T-helper 17 cell (primary cell): ENCODE measurements around the gene SPPL2B. TPM values are rescaled to one million over a fixed set of nuclear protein-coding genes. Genes with fewer than 3 reads are reported as not detected.
A peak's percentile ranks its signal among the peaks of the same experiment; 100 is the strongest.
"Not testable (repeated sequence)": the region's sequence is repeated elsewhere in the genome, so short reads cannot be mapped to it uniquely, and the experiment has no call there.

Source experiments
- ATAC-seq: fragments of 150-1000 bp; cut with Tn5 transposase; 2 replicates; pipeline ENCODE4 v1.10.0; 2021; ENCODE audit warnings: mild to moderate bottlenecking, moderate library complexity
- DNase-seq, 3 donors: peaks; one replicate each; pipeline versions ENCODE4 v3.0.0 to v3.0.0-alpha.2; 2020 to 2021
- H3K9me3 ChIP-seq: one replicate; pipeline ENCODE4 v1.7.0; 2013; ENCODE audit warnings: low read length, mild to moderate bottlenecking; ENCODE audit not compliant: control insufficient read depth, poor library complexity, severe bottlenecking
- H3K27ac Mint-ChIP-seq: one replicate; pipeline ENCODE4 v1.8.0; 2022; ENCODE audit warnings: mild to moderate bottlenecking, moderate library complexity, mixed read lengths
- H3K27me3 Mint-ChIP-seq: one replicate; pipeline ENCODE4 v1.8.0; 2022; ENCODE audit warnings: mixed read lengths
- H3K36me3 Mint-ChIP-seq: one replicate; pipeline ENCODE4 v1.8.0; 2022; ENCODE audit warnings: low read depth, mixed read lengths
- H3K4me1 Mint-ChIP-seq: one replicate; pipeline ENCODE4 v1.8.0; 2022; ENCODE audit warnings: mild to moderate bottlenecking, mixed read lengths
- H3K4me3 Mint-ChIP-seq: one replicate; pipeline ENCODE4 v1.8.0; 2022; ENCODE audit warnings: mild to moderate bottlenecking, moderate library complexity, mixed read lengths
- total RNA-seq, 4 donors: library from RNA in 2 of 4; stranded (reverse) in 2 of 4; gene quantifications; one replicate each; pipeline ENCODE4 v1.2.3 and lab custom pipeline; 2022 to 2026

The SPPL2B gene
- total RNA-seq, 2 donors from 2014 or later: 73.2 to 86.1 TPM

DNA sequence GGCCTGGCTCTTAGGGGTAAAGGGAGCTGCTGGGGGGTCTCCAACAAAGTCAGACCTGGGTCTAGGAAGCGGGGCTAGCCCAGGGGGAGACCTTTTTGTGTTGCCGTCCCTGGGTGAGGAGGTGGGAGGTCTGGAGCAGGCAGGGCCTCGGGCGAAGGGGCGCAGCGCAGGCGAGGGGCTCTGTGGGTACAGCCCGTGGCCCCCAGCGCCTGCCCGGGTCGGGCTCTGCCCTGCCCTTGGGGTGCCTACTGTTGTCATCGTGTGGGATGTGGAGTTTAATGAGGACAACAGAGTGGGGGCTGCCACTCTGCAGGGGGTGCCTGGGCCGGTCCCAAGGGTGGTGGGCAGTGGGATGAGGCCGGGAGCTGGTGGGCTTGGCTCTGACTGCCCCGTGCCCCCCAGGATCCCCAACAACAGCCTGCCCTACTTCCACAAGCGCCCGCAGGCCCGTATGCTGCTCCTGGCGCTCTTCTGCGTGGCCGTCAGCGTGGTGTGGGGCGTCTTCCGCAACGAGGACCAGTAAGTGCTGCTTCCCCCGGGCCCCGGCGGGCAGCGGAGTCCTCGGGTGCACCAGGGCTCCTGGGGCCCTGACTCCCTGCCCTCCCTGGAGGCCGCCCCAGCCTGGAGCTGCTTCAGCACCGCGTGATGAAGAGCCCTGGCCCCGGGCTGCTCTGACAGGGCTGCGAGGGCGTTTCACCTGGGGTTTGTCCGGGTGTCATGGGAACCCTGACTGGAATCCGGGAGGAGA is 12.2 kb downstream of the SPPL2B start:
- H3K27ac Mint-ChIP-seq: no peak overlapping the region
- H3K9me3 ChIP-seq: no peaks in the 10 kb centered on the region
- ATAC-seq (no peak), DNase-seq (no peak)
- peaks cover 2% of the 10 kb centered on the region for H3K36me3 Mint-ChIP-seq
- no peaks in the 10 kb centered on the region for H3K27me3 Mint-ChIP-seq
- H3K4me3 Mint-ChIP-seq: no peak overlapping the region
- peaks cover 10% of the 10 kb centered on the region for H3K4me1 Mint-ChIP-seq

DNA sequence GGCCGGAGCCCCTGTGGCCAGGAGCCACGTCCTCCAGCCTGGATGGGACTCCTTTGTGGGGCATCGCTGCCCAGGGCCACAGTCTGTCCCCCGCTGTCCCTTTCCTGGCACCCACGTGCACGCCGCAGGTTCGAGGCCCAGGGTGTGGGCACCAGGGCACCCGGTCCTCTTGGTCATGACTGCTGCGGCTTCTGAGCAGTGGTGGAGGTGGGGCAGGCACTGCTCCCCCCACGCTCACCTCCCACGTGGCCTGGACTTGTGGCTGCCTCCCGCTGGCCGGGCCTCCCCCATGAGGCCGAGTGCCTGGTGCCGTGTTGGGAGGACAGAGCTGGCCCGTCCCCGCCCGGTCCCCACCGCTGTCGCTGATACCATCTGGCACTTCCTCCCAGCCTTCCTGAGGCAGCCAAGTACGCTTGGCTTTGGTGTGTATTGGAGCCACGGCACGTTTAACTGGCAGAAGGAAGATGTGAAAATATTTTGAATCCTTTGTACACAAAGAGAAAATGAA is 12.8 kb downstream of the SPPL2B start:
- no peaks in the 10 kb centered on the region for H3K27me3 Mint-ChIP-seq
- no peak overlapping the region for H3K4me3 Mint-ChIP-seq
- H3K9me3 ChIP-seq: no peaks in the 10 kb centered on the region
- H3K27ac Mint-ChIP-seq: no peak overlapping the region
- peaks cover 4% of the 10 kb centered on the region for H3K36me3 Mint-ChIP-seq
- H3K4me1 Mint-ChIP-seq: peaks cover 4% of the 10 kb centered on the region
- DNase-seq: no peak
- no peak for ATAC-seq

DNA sequence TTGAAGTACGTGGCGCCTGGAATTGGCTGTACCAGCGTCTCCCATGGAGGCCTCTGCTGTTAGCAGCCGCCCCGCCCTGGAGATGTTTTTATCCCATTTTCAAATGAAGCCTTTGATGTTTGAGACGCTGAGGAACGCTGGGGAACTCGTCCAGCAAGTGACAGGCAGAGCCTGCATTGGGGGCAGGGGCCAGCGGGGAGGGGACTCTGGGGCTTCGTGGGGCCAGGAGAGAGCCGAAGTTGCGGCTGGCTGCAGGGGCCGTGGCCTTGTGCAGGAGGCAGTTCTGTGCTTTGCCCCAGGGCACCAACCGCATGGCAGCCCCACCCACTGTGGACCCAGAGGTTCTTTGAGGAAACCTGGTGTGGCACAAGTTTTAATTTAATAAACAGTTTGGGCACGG is 13.5 kb downstream of the SPPL2B start:
- no peaks in the 10 kb centered on the region for H3K9me3 ChIP-seq
- DNase-seq (no peak), ATAC-seq (no peak)
- no peak overlapping the region for H3K4me3 Mint-ChIP-seq
- H3K36me3 Mint-ChIP-seq: peaks cover 4% of the 10 kb centered on the region
- no peaks in the 10 kb centered on the region for H3K27me3 Mint-ChIP-seq
- no peaks in the 10 kb centered on the region for H3K4me1 Mint-ChIP-seq
- no peak overlapping the region for H3K27ac Mint-ChIP-seq

DNA sequence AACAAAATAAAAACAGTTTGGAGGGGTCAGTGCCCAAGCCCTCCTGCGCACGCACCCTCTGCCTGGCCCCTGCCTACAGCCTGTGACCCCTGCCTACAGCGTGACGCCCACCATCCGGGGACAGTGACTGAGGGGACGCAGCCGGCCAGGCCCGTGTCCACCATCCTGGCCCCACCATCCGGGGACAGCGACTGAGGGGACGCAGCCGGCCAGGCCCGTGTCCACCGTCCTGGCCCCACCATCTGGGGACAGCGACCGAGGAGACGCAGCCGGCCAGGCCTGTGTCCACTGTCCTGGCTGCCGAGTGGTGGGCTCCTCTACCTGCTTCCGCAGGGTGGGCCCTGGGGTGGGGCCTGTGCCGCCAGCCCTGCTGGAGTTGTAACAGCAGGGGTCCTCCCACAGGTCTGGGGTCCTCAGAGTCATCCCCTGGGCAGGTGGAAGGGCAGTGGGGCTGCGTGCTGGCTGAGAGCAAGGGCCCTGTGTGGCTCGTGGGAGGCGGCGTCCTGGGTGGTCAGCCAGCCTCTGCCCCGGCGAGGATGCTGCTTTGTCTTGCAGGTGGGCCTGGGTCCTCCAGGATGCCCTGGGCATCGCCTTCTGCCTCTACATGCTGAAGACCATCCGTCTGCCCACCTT is 14.3 kb downstream of the SPPL2B start:
- H3K4me1 Mint-ChIP-seq: no peaks in the 10 kb centered on the region
- no peak overlapping the region for H3K27ac Mint-ChIP-seq
- ATAC-seq (no peak), DNase-seq (no peak)
- H3K36me3 Mint-ChIP-seq: peaks cover 4% of the 10 kb centered on the region
- H3K27me3 Mint-ChIP-seq: no peaks in the 10 kb centered on the region
- H3K4me3 Mint-ChIP-seq: no peak overlapping the region
- no peaks in the 10 kb centered on the region for H3K9me3 ChIP-seq

DNA sequence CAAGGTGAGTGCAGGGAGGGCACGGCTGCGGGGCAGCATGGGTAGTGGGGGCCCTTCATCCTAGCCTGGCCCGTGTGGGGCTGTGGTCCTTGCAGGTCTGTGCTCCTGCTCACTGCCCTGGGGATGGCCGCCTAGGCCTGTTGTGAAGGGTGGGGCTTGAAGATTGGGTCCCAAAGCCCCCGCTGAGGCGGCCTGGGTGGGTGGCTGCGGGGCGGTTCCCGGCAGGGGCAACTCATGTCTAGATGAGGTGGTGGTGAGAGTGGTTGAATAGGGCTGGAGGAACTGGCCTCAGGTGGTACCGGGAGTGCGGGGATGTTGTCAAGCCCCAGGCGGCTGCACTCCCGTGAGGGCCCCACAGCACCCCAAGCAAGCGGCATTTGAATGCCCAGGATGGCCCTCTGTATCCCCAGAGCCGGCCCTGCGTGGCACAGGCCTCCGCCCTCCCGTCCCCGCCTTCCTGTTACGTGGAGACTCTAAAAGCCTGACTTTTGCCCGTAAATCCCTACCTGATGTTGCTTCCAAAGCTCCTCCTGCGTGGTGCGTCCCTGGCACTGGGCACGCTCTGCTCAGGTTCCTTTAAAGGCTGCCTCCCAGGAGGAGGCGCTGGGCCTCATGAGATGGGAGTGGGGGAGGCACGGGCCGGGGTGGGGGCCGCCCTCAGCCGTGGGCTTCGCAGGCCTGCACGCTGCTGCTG is 15.0 kb downstream of the SPPL2B start:
- H3K9me3 ChIP-seq: no peaks in the 10 kb centered on the region
- peaks cover 4% of the 10 kb centered on the region for H3K36me3 Mint-ChIP-seq
- no peaks in the 10 kb centered on the region for H3K4me1 Mint-ChIP-seq
- no peak overlapping the region for H3K27ac Mint-ChIP-seq
- no peak overlapping the region for H3K4me3 Mint-ChIP-seq
- no peaks in the 10 kb centered on the region for H3K27me3 Mint-ChIP-seq
- no peak for DNase-seq
- no peak for ATAC-seq

DNA sequence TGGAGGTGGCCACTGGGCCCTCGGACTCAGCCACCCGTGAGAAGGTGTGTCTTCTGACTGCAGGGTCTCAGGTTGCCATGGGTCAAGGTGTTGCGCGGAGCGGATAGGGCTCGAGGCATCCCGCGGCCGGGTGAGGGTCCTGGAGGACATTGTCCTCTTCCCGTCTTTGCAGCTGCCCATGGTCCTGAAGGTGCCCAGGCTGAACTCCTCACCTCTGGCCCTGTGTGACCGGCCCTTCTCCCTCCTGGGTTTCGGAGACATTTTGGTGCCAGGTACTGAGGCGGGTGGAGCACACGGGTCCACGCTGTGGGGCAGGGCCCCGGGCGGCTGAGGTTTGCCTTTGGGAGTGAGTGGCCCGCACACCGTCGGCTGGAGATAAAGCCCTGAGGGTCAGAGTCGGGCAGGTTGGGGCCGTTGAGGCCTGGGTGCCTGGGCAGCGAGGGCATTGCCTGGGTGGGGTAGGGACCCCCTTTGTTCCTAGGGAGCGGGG is 15.9 kb downstream of the SPPL2B start:
- H3K4me1 Mint-ChIP-seq: no peaks in the 10 kb centered on the region
- peaks cover 4% of the 10 kb centered on the region for H3K36me3 Mint-ChIP-seq
- no peaks in the 10 kb centered on the region for H3K27me3 Mint-ChIP-seq
- no peaks in the 10 kb centered on the region for H3K9me3 ChIP-seq
- DNase-seq (no peak), ATAC-seq (no peak)
- no peak overlapping the region for H3K4me3 Mint-ChIP-seq
- H3K27ac Mint-ChIP-seq: no peak overlapping the region

DNA sequence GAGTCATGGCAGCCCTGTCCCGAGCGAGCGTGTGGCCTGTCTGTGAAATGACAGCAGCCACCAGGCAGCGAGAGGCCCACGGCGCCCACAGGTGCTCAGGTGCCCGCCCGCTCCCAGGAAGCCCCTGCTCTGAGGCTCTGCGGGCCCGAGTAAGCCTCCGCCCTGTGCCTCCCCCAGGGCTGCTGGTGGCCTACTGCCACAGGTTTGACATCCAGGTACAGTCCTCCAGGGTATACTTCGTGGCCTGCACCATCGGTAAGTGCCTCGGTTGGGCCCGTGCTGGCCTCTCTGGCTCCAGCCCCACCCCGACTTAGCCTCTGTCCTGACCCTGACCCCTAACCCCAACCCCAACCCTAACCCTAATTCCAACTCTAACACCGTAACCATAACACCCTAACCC is 16.6 kb downstream of the SPPL2B start:
- DNase-seq (no peak), ATAC-seq (no peak)
- Mint-ChIP-seq H3K4me3 (no peak overlapping the region), H3K27me3 (no peaks in the 10 kb centered on the region), H3K27ac (peak overlapping the region; percentile 32), H3K4me1 (no peaks in the 10 kb centered on the region), H3K36me3 (peaks cover 4% of the 10 kb centered on the region)
- H3K9me3 ChIP-seq: no peaks in the 10 kb centered on the region

DNA sequence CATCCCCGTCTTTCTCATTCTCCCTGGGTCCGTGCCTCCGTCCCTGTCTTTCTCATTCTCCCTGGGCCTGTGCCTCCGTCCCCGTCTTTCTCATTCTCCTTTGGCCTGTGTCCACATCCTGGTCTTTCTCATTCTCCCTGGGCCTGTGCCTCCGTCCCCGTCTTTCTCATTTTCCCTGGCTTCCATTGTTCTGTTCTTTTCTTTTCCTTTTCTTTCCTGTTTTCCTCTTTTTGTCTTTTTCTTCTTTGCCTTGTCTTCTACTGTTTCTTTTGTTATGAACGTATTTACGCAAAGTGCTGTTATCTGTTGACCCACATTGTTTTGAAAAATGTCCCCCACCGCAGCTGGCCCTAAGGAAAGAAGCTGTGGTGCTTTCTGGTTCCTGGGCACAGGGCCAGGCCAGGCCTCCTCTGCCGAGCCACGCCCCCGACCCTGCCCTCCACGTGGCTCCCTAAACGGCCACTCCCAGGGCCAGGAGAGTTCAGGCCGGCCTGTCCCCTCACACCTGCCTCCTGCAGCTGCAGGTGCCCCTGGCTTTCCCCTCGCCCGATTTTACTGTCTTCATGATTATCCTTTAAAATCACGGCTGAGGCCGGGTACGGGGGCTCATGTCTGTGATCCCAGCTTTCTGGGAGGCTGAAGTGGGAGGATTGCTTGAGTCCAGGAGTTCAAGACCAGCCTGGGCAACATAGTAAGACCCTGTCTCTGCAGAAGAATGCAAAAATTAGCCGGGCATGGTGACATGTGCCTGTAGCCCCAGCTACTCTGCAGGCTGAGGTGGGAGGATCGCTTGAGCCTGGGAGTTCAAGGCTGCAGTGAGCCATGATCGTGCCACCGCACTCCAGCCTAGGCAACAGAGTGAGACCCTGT is 17.5 kb downstream of the SPPL2B start:
- Mint-ChIP-seq H3K4me3 (no peak overlapping the region), H3K27me3 (no peaks in the 10 kb centered on the region), H3K27ac (peak overlapping the region; percentile 32), H3K36me3 (peaks cover 4% of the 10 kb centered on the region), H3K4me1 (no peaks in the 10 kb centered on the region)
- no peaks in the 10 kb centered on the region for H3K9me3 ChIP-seq
- no peak for DNase-seq
- no peak for ATAC-seq

DNA sequence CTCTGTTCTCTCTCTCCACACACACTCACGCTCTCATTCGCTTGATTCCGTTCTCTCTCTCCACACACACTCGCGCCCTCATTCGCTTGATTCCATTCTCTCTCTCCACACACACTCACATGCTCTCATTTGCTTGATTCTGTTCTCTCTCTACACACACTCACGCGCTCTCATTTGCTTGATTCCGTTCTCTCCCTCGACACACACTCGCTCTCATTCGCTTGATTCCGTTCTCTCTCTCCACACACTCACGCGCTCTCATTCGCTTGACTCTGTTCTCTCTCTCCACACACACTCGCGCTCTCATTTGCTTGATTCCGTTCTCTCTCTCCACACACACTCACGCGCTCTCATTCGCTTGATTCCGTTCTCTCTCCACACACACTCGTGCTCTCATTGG is 21.3 kb downstream of the SPPL2B start:
- H3K27ac Mint-ChIP-seq, H3K4me1 Mint-ChIP-seq, DNase-seq, ATAC-seq, H3K9me3 ChIP-seq, H3K36me3 Mint-ChIP-seq, H3K27me3 Mint-ChIP-seq, H3K4me3 Mint-ChIP-seq: not testable (repeated sequence)

DNA sequence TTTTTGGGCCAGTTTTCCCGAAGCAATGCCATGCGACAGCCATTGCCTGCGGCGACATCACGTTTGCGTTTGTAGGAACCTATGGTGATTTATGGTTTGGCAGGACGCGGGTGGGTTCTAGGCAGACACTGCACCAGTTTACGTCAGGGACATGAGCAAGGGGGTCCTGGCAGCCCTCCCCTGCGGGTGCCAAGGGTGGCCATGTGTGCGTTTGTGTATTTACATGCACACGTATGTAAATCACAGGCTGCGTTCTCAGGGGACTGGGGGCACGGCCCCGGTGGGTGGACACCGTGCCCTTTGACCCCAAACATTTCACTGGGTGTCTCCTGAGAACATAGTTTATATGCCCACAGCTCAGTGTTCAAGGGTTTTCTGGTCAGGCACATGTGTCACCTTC is 22.2 kb downstream of the SPPL2B start:
- no peak for ATAC-seq
- H3K27me3 Mint-ChIP-seq: no peaks in the 10 kb centered on the region
- H3K27ac Mint-ChIP-seq: no peak overlapping the region
- H3K4me1 Mint-ChIP-seq: no peaks in the 10 kb centered on the region
- H3K4me3 Mint-ChIP-seq: no peak overlapping the region
- DNase-seq: no peak
- peaks cover 3% of the 10 kb centered on the region for H3K36me3 Mint-ChIP-seq
- H3K9me3 ChIP-seq: no peaks in the 10 kb centered on the region

DNA sequence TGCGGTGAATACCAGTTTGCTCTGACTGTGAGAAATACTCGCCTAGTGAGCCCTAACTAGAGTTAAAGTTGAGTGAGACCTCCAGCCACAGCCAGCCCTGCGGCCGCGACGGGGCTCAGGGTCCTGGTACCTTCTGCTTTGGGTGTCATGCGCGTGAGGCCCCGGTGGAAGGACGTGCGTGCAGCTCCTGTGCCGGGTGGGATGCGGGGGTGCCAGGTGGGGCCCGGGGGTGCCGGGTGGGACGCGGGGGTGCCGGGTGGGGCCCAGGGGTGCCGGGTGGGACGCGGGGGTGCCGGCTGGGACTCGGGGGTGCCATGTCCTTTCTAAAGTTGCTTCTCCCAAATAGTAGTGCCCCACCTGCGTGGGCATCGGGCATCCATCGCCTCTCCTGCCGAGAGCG is 23.1 kb downstream of the SPPL2B start:
- no peaks in the 10 kb centered on the region for H3K4me1 Mint-ChIP-seq
- no peaks in the 10 kb centered on the region for H3K36me3 Mint-ChIP-seq
- DNase-seq (no peak), ATAC-seq (no peak)
- H3K9me3 ChIP-seq: no peaks in the 10 kb centered on the region
- no peak overlapping the region for H3K27ac Mint-ChIP-seq
- H3K4me3 Mint-ChIP-seq: no peak overlapping the region
- H3K27me3 Mint-ChIP-seq: no peaks in the 10 kb centered on the region

DNA sequence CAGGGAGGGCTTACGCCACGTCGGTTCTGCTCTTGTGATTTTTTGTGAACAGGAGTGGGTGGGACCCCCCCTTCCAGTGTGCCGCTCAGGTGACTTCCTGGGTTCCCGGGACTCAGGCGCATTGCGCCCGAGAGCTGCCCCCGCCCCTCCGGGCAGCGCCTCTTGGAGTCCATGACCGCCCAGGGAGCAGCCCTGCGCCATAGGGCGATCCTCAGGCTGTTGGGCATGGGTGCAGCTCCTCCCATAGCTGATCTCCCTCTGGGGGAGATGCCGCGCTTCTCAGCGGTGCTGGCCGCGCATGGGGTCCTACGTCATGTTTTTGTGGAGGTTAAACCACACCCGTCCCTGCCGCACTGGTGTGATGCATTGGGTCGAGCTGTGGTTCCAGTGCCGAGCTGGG is 23.6 kb downstream of the SPPL2B start:
- DNase-seq: no peak
- H3K36me3 Mint-ChIP-seq: no peaks in the 10 kb centered on the region
- no peak for ATAC-seq
- H3K4me3 Mint-ChIP-seq: no peak overlapping the region
- H3K27ac Mint-ChIP-seq: no peak overlapping the region
- no peaks in the 10 kb centered on the region for H3K27me3 Mint-ChIP-seq
- no peaks in the 10 kb centered on the region for H3K4me1 Mint-ChIP-seq
- no peaks in the 10 kb centered on the region for H3K9me3 ChIP-seq
